Right cardiac atrium (tissue), 5 donors: ENCODE measurements around the gene SMIM14. TPM values are rescaled to one million over a fixed set of nuclear protein-coding genes. Genes with fewer than 3 reads are reported as not detected.
A peak's percentile ranks its signal among the peaks of the same experiment; 100 is the strongest.
"Not testable (repeated sequence)": the region's sequence is repeated elsewhere in the genome, so short reads cannot be mapped to it uniquely, and the experiment has no call there.

Source experiments
- ATAC-seq, 2 donors: fragments of 200-7000 bp; cut with Tn5 transposase; one replicate each; pipeline versions ENCODE4 v1.8.0 to v1.9.1; 2020; ENCODE audit warnings: moderate library complexity in 2 of 2, mild to moderate bottlenecking in 1 of 2
- DNase-seq, 3 donors: peaks; one replicate each; pipeline ENCODE4 v3.0.0-alpha.2; 2020
- H3K27ac ChIP-seq: one replicate; pipeline ENCODE4 v1.5.1; 2013; ENCODE audit warnings: mild to moderate bottlenecking, low read length, control low read depth, moderate library complexity
- H3K27me3 ChIP-seq: one replicate; pipeline ENCODE4 v1.6.1; 2013; ENCODE audit not compliant: control insufficient read depth, insufficient read depth
- H3K4me1 ChIP-seq: one replicate; pipeline ENCODE4 v1.6.1; 2013; ENCODE audit warnings: low read length; ENCODE audit not compliant: control insufficient read depth, insufficient read depth
- H3K4me3 ChIP-seq: one replicate; pipeline ENCODE4 v1.5.1; 2013; ENCODE audit warnings: low read length, control low read depth
- H3K9me3 ChIP-seq: one replicate; pipeline ENCODE4 v1.6.1; 2013; ENCODE audit warnings: low read length; ENCODE audit not compliant: control insufficient read depth
- WGBS: extraction: QIAGEN DNeasy Blood & Tissue Kit; methylation state at CpG from one replicate; pipeline ENCODE4 v1.1.7; 2013; 5-methylcytosine and 5-hydroxymethylcytosine counted together
- intact Hi-C, 4 donors: fragments of 100-400 bp; cut with DNase I; formaldehyde crosslinking; loops; one replicate each; pipeline versions ENCODE4 v1.11.0 to v1.14.0; 2022 to 2023
- long read RNA-seq, 4 donors: library from polyadenylated mRNA; unstranded; transcript quantifications; one replicate each; pipeline ENCODE4 v2.0.0, GENCODE V29; 2020 to 2021
- polyA plus RNA-seq: library from polyadenylated mRNA; stranded (reverse); fragments of 200-250 nt; gene quantifications from one replicate; pipeline ENCODE4 v1.2.3, GENCODE V29; 2013
- total RNA-seq, 4 donors: library from RNA; stranded (reverse); fragmentation: NEBNext Ultra II Directional; extraction: Animal tissue kit (Norgen Biotek cat#: 25700); gene quantifications; one replicate each; pipeline ENCODE4 v1.2.1, GENCODE V29; 2021
- donor health status: healthy with polysubstance abuse.
- donor health status: DM: no; HTN: yes; CAD: no.
- donor health status: DM: no; HTN: no; CAD: no.
- donor health status: DM: no; HTN: yes; CAD: no; lungs with severe emphysema.
- donor health status: DM: yes; HTN: yes; CAD: no.

Gene SMIM14
- 10 to 100 TPM; 20.0 to 25.5 (median 21.7) TPM for total RNA-seq
- polyA plus RNA-seq = 8.5 TPM
- long read RNA-seq, donor 1, full-length matches to known transcripts = 87 of 94 reads
- long read RNA-seq, donor 1, partial matches to known transcripts = 0 of 94 reads
- long read RNA-seq, donor 1, other reads (novel, unspliced or antisense) = 7 of 94 reads
- long read RNA-seq, donor 2, full-length matches to known transcripts = 11 of 12 reads
- long read RNA-seq, donor 2, partial matches to known transcripts = 1 of 12 reads
- long read RNA-seq, donor 2, other reads (novel, unspliced or antisense) = 0 of 12 reads
- long read RNA-seq, donor 3, full-length matches to known transcripts = 169 of 184 reads
- long read RNA-seq, donor 3, partial matches to known transcripts = 2 of 184 reads
- long read RNA-seq, donor 3, other reads (novel, unspliced or antisense) = 13 of 184 reads
- long read RNA-seq, donor 4, full-length matches to known transcripts = 18 of 19 reads
- long read RNA-seq, donor 4, partial matches to known transcripts = 0 of 19 reads
- long read RNA-seq, donor 4, other reads (novel, unspliced or antisense) = 1 of 19 reads

DNA sequence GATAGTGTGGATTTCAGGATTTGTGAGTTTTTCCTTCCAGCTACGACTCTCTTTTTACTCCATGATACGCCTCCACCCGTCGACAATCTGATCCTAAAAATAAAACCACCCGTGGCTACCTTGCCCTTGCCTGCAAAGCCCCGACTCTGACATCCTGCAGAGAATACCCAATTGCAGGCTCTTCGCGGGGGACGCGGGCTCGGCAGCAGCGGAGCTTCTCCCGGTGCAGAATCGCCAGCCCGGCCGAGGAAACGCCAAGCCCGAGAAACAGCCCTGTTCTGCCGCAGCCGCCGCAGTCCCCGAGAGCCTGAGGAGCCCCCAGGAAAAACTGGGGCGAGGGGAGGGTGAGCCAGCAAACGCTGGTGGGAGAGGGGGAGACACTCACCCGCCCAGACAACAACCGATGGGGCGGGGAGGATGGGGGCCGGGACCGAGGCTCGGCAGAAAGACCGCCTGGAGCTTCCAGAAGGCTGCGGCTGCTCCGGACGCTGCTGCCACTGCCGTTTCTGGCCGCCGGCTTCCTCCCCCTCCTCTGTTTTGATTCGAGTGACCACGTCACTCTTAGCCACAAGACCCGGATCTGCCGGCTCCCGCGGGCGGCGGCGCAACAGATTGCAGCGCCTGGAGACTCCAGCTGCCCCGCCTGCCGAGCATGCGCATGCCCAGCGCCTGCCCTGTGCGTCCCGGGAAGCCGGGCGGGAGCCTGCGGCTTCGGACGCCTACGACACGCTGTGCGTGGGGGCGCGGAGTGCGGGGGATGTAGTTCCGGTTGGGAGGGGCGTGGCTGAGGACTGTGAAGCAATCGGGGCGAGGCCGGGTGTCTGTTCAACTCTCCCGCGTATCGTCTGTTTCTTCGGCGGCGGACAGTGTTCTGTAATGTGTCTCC, at the start of gene SMIM14:
Gene SMIM14, minus strand, starts transcription at position 512 of the 886 bp plus-strand sequence. CDS start 33,720 bp downstream, outside the sequence.
- peaks cover 5% of the 10 kb centered on the region for H3K4me1 ChIP-seq
- intact Hi-C loops = loop anchor here in 2 of 4 donors (5.0 to 10.0 kb wide), 2 partner anchors 111 to 114 kb away; partner anchors contain the start of gene UGDH (in 2 of the 2)
- under 1% methylated on average over 75 of the region's 75 CpGs for WGBS
- peak within 1 kb of the TSS; percentile 90 for H3K4me3 ChIP-seq
- DNase-seq (peak; percentile 99 to 100 (median 99)), ATAC-seq (peak; percentile 99)
- peak within 1 kb of the TSS; percentile 96 for H3K27ac ChIP-seq
- no peaks in the 10 kb centered on the region for H3K9me3 ChIP-seq
- no peaks in the 10 kb centered on the region for H3K27me3 ChIP-seq

DNA sequence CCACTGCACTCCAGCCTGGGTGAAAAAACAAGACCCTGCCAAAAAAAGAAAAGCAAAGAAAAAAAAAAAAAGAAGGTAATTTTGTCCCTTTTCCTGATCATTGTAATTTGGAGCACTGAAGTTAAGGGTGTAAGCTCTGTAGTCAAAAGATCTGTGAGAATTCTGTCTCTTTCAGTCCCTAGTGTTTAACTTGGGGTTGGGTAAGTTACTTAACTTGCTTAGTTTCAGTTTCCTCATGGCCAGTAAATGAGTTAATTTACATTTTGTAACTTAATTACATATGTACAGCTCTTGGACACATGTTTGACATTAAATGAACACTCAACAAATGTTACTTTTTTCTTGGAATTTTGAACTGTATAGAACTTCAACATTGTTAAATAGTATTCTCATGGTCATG, 48.3 kb upstream of the SMIM14 start:
- no peaks in the 10 kb centered on the region for H3K27me3 ChIP-seq
- no peak for DNase-seq
- ATAC-seq = no peak
- H3K27ac ChIP-seq = no peak overlapping the region
- intact Hi-C loops = no loop called here
- H3K9me3 ChIP-seq = no peaks in the 10 kb centered on the region
- H3K4me1 ChIP-seq = no peaks in the 10 kb centered on the region
- no peak overlapping the region for H3K4me3 ChIP-seq

DNA sequence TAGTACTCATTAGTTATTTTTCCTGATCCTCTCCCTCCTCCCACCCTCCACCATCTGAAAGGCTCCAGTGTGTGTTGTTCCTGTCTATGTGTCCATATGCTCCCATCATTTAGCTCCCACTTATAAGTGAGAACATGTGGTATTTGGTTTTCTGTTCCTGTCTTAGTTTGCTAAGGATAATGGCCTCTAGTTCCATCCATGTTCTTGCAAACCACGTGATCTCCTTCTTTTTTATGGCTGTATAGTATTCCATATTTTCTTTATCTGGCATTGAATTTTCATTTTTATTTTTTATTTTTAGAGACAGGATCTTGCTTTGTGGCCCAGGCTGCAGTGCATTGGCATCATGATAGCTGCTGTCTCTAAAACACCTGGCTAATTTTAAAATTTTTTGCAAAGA, 47.3 kb upstream of the SMIM14 start:
- no peak overlapping the region for H3K4me3 ChIP-seq
- no peaks in the 10 kb centered on the region for H3K4me1 ChIP-seq
- ATAC-seq = no peak
- H3K9me3 ChIP-seq = no peaks in the 10 kb centered on the region
- intact Hi-C loops = no loop called here
- DNase-seq = no peak
- H3K27ac ChIP-seq = no peak overlapping the region
- H3K27me3 ChIP-seq = no peaks in the 10 kb centered on the region
- 0% methylated on average over 1 of the region's 1 CpG for WGBS

DNA sequence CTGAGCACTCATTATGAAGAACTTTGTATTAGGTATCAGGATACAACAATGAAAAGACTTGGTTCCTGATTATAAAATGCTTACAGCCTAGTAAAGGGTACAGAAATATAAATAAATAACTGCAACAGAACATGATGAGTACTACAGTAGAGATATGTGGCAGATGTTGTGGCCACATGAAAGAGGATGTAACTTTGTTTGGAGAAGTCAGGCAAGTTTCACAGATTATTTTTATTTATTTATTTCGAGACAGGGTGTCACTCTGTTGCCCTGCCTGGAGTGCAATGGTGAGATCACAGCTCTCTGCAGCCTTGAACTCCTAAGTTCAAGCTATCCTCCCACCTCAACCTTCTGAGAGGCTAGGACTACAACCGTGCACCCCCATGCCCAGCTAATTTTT, 43.5 kb upstream of the SMIM14 start:
- DNase-seq = no peak
- no peaks in the 10 kb centered on the region for H3K27me3 ChIP-seq
- ATAC-seq = no peak
- no peak overlapping the region for H3K4me3 ChIP-seq
- H3K4me1 ChIP-seq = no peaks in the 10 kb centered on the region
- 75% methylated on average over 2 of the region's 2 CpGs for WGBS
- H3K27ac ChIP-seq = no peak overlapping the region
- H3K9me3 ChIP-seq = no peaks in the 10 kb centered on the region
- intact Hi-C loops = no loop called here

DNA sequence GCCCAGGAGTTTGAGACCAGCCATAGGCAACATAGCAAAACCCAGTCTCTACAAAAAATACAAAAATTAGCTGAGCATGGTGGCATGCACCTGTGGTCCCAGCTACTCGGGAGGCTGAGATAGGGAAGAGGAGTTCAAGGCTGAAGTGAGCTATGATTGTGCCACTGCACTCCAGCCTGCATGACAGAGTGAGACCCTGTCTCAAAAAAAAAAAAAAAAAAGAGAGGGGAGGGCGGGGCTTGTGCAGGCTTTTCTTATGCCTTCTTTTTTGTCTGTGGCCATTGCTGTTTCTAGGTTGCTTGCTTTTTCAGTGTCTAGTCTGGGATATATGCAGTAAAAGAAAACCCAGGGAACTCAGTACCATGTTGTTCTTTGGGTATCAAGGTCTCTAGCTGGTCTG, 42.3 kb upstream of the SMIM14 start:
- ATAC-seq, H3K4me3 ChIP-seq, H3K27me3 ChIP-seq, H3K4me1 ChIP-seq, DNase-seq, intact Hi-C loops, H3K27ac ChIP-seq, H3K9me3 ChIP-seq: not testable (repeated sequence)
- WGBS = 88% methylated on average over 2 of the region's 2 CpGs

DNA sequence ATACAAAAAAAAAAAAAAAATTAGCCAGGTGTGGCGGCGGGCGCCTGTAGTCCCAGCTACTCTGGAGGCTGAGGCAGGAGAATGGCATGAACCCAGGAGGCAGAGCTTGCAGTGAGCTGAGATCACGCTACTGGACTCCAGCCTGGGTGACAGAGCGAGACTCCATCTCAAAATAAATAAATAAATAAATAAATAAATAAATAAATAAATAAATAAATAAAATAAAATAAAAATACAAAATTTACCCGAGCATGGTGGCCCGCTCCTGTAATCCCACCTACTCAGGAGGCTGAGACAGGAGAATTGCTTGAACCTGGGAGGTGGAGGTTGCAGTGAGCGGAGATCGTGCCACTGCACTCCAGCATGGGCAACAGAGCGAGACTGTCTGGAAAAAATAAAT, 37.0 kb upstream of the SMIM14 start:
- H3K4me1 ChIP-seq, H3K9me3 ChIP-seq, intact Hi-C loops, H3K4me3 ChIP-seq, H3K27me3 ChIP-seq, ATAC-seq, H3K27ac ChIP-seq, DNase-seq: not testable (repeated sequence)
- WGBS = 95% methylated on average over 10 of the region's 10 CpGs

DNA sequence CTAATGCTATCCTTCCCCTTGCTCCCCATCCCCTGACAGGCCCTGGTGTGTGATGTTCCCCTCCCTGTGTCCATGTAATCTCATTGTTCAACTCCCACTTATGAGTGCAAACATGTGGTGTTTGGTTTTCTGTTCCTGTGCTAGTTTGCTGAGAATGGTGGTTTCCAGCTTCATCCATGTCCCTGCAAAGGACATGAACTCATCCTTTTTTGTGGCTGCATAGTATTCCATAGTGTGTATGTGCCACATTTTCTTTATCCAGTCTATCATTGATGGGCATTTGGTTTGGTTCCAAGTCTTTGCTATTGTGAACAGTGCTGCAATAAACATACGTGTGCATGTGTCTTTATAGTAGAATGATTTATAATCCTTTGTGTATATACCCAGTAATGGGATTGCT, 31.6 kb upstream of the SMIM14 start:
- H3K27me3 ChIP-seq, ATAC-seq, H3K27ac ChIP-seq, intact Hi-C loops, H3K4me3 ChIP-seq, H3K9me3 ChIP-seq, DNase-seq, H3K4me1 ChIP-seq: not testable (repeated sequence)
- 92% methylated on average over 1 of the region's 1 CpG for WGBS

DNA sequence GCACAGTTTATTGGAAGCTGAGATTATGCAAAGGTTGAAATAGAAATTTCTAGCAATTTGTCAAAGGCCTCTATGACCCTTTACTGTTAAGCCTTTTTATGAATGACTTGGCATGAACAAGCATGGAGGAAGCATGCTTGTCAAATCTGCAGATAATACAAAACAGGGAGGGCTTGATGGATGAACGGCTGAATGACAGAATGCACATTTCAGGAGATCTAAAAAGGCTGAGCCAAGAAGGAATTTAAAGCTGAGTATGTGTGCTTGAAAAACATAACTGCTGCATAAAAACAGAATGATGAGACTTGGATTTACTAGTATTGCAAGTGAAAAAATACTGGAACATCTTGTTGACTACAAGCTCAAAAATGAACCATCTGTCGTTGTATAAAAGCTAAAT, 30.2 kb upstream of the SMIM14 start:
- WGBS = 51% methylated on average over 2 of the region's 2 CpGs
- no peak for DNase-seq

DNA sequence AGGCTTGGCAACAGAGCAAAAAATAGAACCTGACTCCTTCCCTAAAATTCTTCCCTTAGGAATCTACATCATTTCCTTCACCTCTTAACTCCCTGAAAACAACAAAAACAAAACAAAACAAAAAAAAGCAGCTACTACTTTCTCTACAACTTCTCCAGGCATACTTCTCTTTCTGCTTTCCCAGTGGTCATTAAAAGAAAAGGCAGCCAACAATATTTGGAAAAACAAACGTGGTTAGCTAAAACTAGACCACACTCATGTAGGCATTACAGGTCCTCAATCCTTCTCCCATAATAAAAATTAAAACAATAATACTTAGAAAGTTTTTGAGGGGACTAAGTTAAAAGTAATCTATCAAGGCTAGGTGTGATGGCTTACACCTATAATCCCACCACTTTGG, 29.0 kb upstream of the SMIM14 start:
- no peak overlapping the region for H3K4me3 ChIP-seq
- 26% methylated on average over 1 of the region's 1 CpG for WGBS
- intact Hi-C loops = no loop called here
- DNase-seq (no peak), ATAC-seq (no peak)
- no peaks in the 10 kb centered on the region for H3K4me1 ChIP-seq
- no peaks in the 10 kb centered on the region for H3K27me3 ChIP-seq
- H3K9me3 ChIP-seq = no peaks in the 10 kb centered on the region
- H3K27ac ChIP-seq = no peak overlapping the region

More for the DNA sequence above, 30.2 kb upstream of the SMIM14 start:
- no peak for ATAC-seq
- H3K27ac ChIP-seq = no peak overlapping the region
- no peaks in the 10 kb centered on the region for H3K4me1 ChIP-seq
- H3K27me3 ChIP-seq = no peaks in the 10 kb centered on the region
- intact Hi-C loops = no loop called here
- H3K4me3 ChIP-seq = no peak overlapping the region
- H3K9me3 ChIP-seq = no peaks in the 10 kb centered on the region

DNA sequence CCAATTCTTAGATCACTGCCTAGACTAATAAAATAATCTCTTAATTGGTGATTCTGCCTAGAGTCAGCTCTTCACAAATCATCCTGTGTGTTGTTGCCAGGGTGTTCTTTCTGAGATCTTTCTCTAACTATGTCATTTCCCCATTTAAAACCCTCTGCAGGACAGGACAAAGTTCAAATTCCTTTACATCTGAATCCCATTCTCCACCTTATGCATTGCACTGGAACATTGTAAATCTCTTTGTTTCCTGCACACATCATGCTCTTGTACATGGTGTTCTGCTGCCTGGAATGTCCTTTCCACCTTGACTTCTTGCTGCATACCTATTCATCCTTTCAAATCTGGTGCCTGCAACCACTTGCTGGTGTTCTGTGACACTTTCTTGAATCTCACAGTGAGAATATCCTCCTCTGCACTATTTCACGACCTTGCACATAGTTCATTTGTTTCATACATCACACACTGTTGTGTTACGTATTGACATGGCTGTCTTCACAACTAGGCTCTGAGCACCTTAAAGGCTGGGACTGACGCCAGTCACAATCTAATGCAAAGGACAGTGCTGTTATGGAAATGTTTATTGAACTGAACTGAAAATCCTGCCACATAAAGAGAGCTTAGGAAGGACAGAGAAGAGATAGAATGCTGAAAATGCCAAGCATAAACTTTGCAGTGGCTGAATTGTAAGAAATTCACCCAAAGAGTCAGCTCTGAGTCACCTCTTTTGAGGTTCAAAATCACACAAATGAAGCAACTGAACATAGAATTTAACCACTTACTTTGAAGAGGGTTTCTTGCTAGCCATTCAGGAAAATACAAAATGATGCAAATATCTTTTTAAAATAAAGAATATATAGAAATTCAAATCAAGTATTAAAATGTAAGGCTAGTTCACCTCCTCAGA, 26.4 kb upstream of the SMIM14 start:
- no peak overlapping the region for H3K4me3 ChIP-seq
- no peak overlapping the region for H3K27ac ChIP-seq
- no peaks in the 10 kb centered on the region for H3K27me3 ChIP-seq
- no peak for ATAC-seq
- intact Hi-C loops = no loop called here
- no peaks in the 10 kb centered on the region for H3K9me3 ChIP-seq
- no peak for DNase-seq
- H3K4me1 ChIP-seq = no peaks in the 10 kb centered on the region
- 56% methylated on average over 3 of the region's 3 CpGs for WGBS
